CD4-positive, alpha-beta T cell treated with Interleukin-10 for 1 hour (primary cell): ENCODE data around the gene CTAGE4.
"Not testable (repeated sequence)": the region's sequence is repeated elsewhere in the genome, so short reads cannot be mapped to it uniquely, and the experiment has no call there.

Experiments used
- DNase-seq: peaks from one replicate; pipeline ENCODE4 v3.0.0-alpha.2; 2020

The CTAGE4 gene

GRCh38 chr7:144183166-144183565 is at the start of gene CTAGE4:
Gene CTAGE4, plus strand, starts transcription at chr7:144183466. Its CDS starts 38 bp downstream, at chr7:144183504.
- not testable (repeated sequence) for DNase-seq

DNA sequence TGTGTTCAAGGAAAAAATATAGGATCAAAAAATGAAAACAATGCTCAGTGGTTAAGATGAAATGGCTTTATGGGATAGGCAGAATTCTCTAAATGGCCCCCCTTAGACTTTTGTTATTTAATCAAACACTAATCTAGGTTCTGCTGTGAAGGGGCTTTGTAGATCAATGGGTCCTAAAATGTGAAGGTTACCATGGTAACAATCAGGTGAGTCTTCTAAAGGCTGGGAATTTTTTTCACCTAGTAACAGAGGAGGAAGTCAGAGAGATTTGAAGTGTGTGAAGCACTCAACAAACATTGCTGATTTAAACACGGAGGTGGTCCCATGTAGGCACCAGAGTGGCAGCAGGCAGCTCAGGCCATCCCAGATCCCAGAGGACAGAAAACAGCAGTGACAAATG is 49.1 kb upstream of the CTAGE4 start:
- DNase-seq = no peak

DNA sequence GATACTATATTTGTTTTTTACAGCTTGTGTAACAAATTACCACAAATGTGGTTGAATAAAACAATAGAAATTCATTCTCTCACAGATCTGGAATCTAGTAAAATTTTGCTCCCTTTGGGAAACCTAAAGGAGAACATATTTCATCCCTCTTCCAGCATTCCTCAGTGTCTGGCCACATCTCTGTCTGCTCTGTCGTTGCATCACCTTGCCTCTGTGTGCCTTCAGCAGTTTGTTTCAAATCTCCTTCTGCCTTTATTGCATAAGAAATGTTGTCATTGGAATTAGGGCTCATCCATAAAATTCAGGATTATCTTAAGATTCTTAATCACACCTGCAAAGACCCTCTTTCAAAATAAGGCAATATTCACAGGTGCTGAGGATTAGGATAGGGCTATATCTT is 45.8 kb upstream of the CTAGE4 start:
- no peak for DNase-seq

DNA sequence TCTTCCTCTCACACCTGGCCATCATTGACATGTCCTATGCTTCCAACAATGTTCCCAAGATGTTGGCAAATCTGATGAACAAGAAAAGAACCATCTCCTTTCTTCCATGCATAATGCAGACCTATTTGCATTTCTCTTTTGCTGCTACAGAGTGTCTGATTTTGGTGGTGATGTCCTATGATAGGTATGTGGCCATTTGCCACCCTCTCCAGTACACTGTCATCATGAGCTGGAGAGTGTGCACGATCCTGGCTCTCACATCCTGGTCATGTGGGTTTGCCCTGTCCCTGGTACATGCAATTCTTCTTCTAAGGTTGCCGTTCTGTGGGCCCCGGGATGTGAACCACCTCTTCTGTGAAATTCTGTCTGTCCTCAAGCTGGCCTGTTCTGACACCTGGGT is 41.1 kb upstream of the CTAGE4 start:
- DNase-seq = no peak

- DNase-seq = no peak
Observed at GRCh38 chr7:144144426-144144825, 38.8 kb upstream of the CTAGE4 start.

GRCh38 chr7:144148224-144148827 is 34.9 kb upstream of the CTAGE4 start:
- no peak for DNase-seq

GRCh38 chr7:144158861-144159260 is 24.4 kb upstream of the CTAGE4 start:
- no peak for DNase-seq

DNA sequence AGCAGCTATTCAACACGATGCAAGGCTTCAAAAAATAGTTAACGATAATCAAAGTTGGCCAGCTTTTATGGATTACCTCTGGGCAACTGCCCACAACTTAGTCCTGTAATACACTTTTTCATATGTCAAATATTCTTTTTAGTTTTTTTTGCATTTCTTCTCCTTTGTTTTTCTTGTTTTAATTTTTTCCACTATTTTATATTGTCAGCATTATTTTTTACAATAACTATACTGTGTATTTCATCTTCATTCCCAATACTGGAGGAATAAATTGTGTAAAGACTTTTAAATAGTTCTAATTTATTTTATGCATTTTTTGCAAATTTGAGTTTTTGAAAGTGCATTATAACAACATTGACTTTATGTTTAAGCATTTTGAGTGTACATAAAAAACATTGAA is 18.5 kb upstream of the CTAGE4 start:
- no peak for DNase-seq

GRCh38 chr7:144171594-144172350 is 11.5 kb upstream of the CTAGE4 start:
- DNase-seq = not testable (repeated sequence)

DNA sequence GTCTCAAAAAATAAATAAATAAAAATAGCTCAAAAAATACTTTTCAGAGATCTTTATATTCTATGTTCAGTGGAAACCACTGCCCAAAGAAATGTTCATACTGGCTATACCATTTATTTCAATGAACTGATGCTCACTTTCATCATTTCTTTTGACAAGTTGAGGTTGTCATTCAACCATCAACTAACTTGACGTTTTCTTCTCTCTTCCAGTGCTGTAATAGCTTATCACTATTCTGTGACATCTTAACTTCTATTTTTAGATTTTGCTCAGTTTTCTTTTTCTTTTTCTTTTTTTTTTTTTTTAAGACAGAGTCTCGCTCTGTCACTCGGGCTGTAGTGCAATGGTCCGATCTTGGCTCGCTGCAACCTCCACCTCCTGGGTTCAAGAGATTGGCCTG is 8.7 kb upstream of the CTAGE4 start:
- no peak for DNase-seq

DNA sequence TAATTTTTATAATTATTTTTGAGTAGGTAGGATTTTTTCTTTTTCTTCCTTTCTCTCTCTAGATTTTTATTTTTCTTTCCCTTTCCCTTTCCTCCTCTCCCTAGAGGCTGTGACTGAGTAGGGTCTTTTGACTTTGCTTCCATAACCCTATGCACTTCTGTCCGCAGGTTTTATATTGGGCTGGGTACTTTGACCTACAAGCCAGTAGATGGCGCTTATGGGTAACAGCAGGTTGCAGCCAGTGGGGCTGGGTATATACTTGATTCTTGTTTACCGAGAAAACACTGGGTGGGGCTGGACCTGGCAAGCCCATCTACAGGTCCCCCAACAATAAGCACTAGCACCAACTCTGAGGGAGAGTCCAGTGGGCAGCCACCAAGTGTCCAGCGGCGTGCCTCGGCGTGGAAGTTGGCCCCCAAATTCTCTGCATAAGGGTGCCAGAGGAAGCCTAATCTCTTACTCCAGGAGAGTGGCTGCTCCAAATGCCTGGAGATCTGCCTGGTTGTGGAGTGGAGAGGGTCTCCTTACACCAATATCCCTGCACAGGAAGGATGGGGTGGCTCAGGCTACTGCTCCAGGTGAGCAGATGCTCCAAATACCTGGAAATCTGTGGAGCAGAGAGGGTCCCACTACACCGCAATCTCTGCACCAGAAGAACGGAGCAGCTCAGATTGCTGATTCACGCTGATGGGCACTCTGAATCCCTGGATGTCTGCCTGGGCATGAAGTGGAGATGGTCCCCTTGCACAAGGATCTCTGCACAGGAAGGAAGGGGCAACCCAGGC is 4.7 kb upstream of the CTAGE4 start:
- peak; percentile 65 for DNase-seq

DNA sequence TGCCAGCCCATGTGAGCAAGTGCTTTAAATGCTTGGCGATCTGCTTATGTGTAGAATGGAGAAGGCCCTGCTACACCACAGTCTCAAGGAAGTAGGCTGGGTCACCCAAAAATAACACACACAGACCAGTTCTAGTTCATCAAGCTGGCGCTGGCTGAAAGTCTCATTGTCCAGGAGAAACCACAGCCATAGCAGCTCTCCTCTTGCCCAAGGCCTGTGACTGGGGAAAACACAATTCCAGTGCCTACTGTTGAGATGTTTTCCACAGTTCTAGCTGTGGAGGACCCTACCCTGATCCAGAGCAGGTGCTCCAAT is 4.1 kb upstream of the CTAGE4 start:
- DNase-seq = not testable (repeated sequence)

DNA sequence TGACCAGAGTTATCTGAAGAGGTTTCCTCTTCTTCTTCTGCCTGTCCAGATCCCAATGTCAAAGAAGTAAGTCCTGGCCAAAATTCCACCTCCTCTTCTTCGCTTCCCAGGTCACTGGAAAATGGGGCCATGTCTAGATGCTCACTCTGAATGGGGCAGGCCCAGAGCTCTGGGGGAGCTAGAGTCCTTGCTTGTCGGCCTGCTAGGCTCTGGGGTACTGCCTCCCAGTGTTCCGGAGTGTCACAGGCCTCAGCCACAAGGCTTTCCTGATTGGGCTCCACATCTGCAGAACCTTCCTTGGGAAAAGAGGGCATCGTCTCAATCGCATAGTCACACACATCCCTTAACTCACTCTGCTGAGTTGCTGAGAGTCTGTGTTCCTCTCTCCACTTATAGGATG is 4.6 kb downstream of the CTAGE4 start:
- not testable (repeated sequence) for DNase-seq

GRCh38 chr7:144188578-144189171 is 5.4 kb downstream of the CTAGE4 start:
- DNase-seq = not testable (repeated sequence)

- not testable (repeated sequence) for DNase-seq
Observed at GRCh38 chr7:144193782-144194181, 10.5 kb downstream of the CTAGE4 start.

DNA sequence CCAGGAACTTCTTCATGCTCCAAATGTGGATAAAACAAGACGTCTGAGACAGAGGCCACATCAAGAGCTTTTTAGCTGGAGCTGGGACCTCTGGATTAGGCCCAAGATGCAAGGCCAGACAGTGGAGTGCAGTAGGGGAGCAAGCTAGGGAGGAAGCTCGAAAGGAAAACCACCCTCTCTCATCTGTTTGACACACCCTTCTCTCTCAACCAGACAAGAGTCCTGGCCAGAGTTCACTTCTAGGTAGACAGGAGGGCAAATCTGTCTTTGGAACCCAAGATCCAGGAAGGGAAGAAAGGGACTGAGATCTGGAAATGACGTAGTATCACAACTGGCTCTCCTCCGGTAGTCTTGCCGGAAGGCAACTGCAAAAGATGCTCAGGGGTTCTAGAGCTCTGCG is 11.2 kb downstream of the CTAGE4 start:
- DNase-seq = not testable (repeated sequence)

DNA sequence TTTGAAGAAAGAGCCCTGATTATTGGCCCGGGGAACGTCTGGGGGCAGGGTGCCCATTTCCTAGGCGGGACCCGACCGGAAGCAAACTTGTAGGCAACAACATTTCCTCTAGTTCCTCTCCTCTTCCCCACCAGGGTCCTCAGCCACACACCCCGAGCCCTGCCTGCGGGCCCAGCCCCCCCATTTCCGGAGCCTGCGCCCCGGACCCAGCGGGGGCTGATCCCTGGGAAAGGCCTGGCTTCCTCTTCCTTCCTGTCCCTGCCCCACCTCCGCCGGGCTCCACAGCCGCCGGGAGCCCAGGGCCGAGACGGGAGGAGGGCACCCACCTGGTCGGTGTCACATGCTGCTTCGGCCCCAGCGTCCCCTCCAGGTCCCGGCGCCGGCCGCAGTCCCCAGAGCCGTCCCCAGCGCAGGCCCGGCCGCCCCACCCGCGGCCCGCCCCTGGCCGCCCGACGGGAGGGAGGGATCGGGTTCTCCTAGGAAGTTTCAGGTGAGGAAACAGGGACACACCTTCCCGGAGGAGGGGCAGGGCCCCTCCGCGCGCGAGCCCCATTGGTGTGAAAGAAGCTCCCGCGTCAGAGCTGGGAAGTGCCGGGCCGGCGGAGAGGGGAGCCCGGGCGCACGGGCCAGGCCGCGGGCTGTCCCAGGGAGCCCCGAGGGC is 12.1 kb downstream of the CTAGE4 start, which contains the start of gene ARHGEF35:
ARHGEF35 (minus strand) TSS at position 622 of the 661 bp plus-strand sequence. CDS start 7,450 bp downstream, outside the sequence.
- peak; percentile 26 for DNase-seq

GRCh38 chr7:144198934-144199333 is 15.7 kb downstream of the CTAGE4 start:
- DNase-seq = not testable (repeated sequence)

GRCh38 chr7:144201978-144202377 is 18.7 kb downstream of the CTAGE4 start:
- not testable (repeated sequence) for DNase-seq

DNA sequence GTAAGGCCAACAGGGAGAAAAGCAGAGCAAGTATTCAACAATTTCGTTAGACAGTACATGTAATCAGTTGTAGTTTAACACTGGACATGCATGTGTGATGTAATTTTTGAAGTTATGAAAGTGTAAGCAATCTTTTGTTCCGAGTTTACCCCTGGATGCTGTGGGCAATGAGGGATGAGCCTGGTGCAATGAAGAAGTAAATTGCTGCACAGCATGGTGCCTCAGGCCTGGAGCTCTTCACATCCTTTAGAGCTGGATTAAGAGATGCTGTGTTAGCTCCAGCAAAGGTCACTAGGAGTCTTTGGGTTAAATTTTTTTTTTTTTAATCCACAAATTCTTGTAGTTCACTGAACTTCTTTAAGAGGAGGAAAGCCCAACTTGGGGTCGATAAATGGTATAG is 19.8 kb downstream of the CTAGE4 start:
- DNase-seq = not testable (repeated sequence)

- not testable (repeated sequence) for DNase-seq
Observed at GRCh38 chr7:144205306-144205705, 22.0 kb downstream of the CTAGE4 start.

- DNase-seq = not testable (repeated sequence)
Observed at GRCh38 chr7:144217200-144217599, 33.9 kb downstream of the CTAGE4 start.

GRCh38 chr7:144218581-144218980 is 35.3 kb downstream of the CTAGE4 start:
- DNase-seq = not testable (repeated sequence)
